GM23338 (cell line): ENCODE data around the gene ISG15. TPM values are rescaled to one million over a fixed set of nuclear protein-coding genes. Genes with fewer than 3 reads are reported as not detected.

Experiments
- ATAC-seq: fragments of 200-7000 bp; cut with Tn5 transposase; 3 replicates; pipeline ENCODE4 v1.9.1; 2020
- DNase-seq: peaks from one replicate; pipeline ENCODE4 v3.0.0-alpha.2; 2015; ENCODE audit warnings: low spot score
- H2AFZ ChIP-seq: fragments of 200-600 bp; sonication (generic); 2 replicates; pipeline ENCODE4 v1.8.0; 2016; ENCODE audit warnings: antibody characterized with exemption, mild to moderate bottlenecking, moderate library complexity
- H3F3A ChIP-seq: fragments of 200-600 bp; sonication (generic); replicated peaks from 2 replicates; pipeline ENCODE4 v1.8.0; 2017; ENCODE audit warnings: antibody characterized with exemption, mixed run types, low read depth
- H3K27ac ChIP-seq: fragments of 200-600 bp; sonication (generic); 2 replicates; pipeline ENCODE4 v1.6.1; 2016; ENCODE audit warnings: low read depth
- H3K27me3 ChIP-seq: fragments of 200-600 bp; sonication (generic); 2 replicates; pipeline ENCODE4 v1.8.0; 2016; ENCODE audit warnings: mild to moderate bottlenecking, mixed run types, moderate library complexity; ENCODE audit not compliant: insufficient read depth
- H3K36me3 ChIP-seq: fragments of 200-600 bp; sonication (generic); 2 replicates; pipeline ENCODE4 v1.8.0; 2016; ENCODE audit warnings: mild to moderate bottlenecking; ENCODE audit not compliant: insufficient read depth
- H3K4me1 ChIP-seq: fragments of 200-600 bp; sonication (generic); 2 replicates; pipeline ENCODE4 v1.8.0; 2016; ENCODE audit warnings: mild to moderate bottlenecking, moderate library complexity; ENCODE audit not compliant: insufficient read depth
- H3K4me2 ChIP-seq: fragments of 200-600 bp; sonication (generic); 2 replicates; pipeline ENCODE4 v1.7.1; 2017; ENCODE audit warnings: mixed run types
- H3K4me3 ChIP-seq: fragments of 200-600 bp; sonication (generic); 2 replicates; pipeline ENCODE4 v1.6.1; 2016; ENCODE audit warnings: mixed run types
- H3K79me2 ChIP-seq: fragments of 200-600 bp; sonication (generic); replicated peaks from 2 replicates; pipeline ENCODE4 v1.8.0; 2017; ENCODE audit warnings: mild to moderate bottlenecking; ENCODE audit not compliant: insufficient read depth
- H3K9me2 ChIP-seq: fragments of 200-600 bp; sonication (generic); 2 replicates; pipeline ENCODE4 v1.8.0; 2017; ENCODE audit not compliant: insufficient read depth
- H4K20me1 ChIP-seq: fragments of 200-600 bp; sonication (generic); replicated peaks from 2 replicates; pipeline ENCODE4 v1.8.0; 2017; ENCODE audit warnings: mild to moderate bottlenecking; ENCODE audit not compliant: insufficient read depth
- H3K27ac Mint-ChIP-seq: 2 replicates; pipeline ENCODE4 v1.8.0; 2020; ENCODE audit warnings: inconsistent platforms, mild to moderate bottlenecking, moderate library complexity, mixed read lengths
- H3K27me3 Mint-ChIP-seq: 3 replicates; pipeline ENCODE4 v1.8.0; 2022; ENCODE audit warnings: low read depth, mild to moderate bottlenecking, moderate library complexity, mixed read lengths, inconsistent platforms; ENCODE audit not compliant: insufficient read depth, poor library complexity
- H3K36me3 Mint-ChIP-seq: 3 replicates; pipeline ENCODE4 v1.8.0; 2021; ENCODE audit warnings: low read depth, mild to moderate bottlenecking, inconsistent platforms, moderate library complexity, mixed read lengths
- H3K4me1 Mint-ChIP-seq: 3 replicates; pipeline ENCODE4 v1.8.0; 2020; ENCODE audit warnings: mild to moderate bottlenecking, inconsistent platforms, mixed read lengths
- H3K4me3 Mint-ChIP-seq: 3 replicates; pipeline ENCODE4 v1.8.0; 2021; ENCODE audit warnings: moderate library complexity, mild to moderate bottlenecking, inconsistent platforms, mixed read lengths
- H3K9me3 Mint-ChIP-seq: 3 replicates; pipeline ENCODE4 v1.8.0; 2020; ENCODE audit warnings: moderate library complexity, mild to moderate bottlenecking, inconsistent platforms, mixed read lengths
- CREB1 ChIP-seq: fragments of 250-450 bp; sonication (Bioruptor Pico); IDR thresholded peaks from 2 replicates; pipeline ENCODE4 v1.5.0; 2020; ENCODE audit warnings: low read depth, mild to moderate bottlenecking, moderate library complexity
- EZH2 ChIP-seq: fragments of 200-600 bp; sonication (generic); IDR thresholded peaks from one replicate; pipeline ENCODE4 v1.8.0; 2017; ENCODE audit warnings: antibody characterized with exemption, mild to moderate bottlenecking, low read depth; ENCODE audit not compliant: unreplicated experiment
- NANOG ChIP-seq: IDR thresholded peaks from 2 replicates; pipeline ENCODE4 v1.6.1; 2016; ENCODE audit warnings: antibody characterized with exemption, borderline replicate concordance
- STAT1 ChIP-seq: IDR thresholded peaks from one replicate; pipeline ENCODE4 v1.6.1; 2016; ENCODE audit warnings: antibody characterized with exemption; ENCODE audit not compliant: unreplicated experiment
- ZNF114 ChIP-seq: fragments of 250-450 bp; sonication (Bioruptor Pico); IDR thresholded peaks from 2 replicates; pipeline ENCODE4 v1.5.0; 2020; ENCODE audit warnings: mild to moderate bottlenecking, moderate library complexity
- polyA plus RNA-seq: library from polyadenylated mRNA; unstranded; fragments of >200 nt; fragmentation: Nextera tagmentation; extraction: Ambion mirVana; gene quantifications from 2 replicates; pipeline ENCODE4 v1.2.1, GENCODE V29; 2016
- total RNA-seq: library from RNA; depleted of rRNA; stranded (reverse); fragments of >200 nt; shearing (Covaris generic); gene quantifications from 2 replicates; pipeline ENCODE4 v1.2.3, GENCODE V29; 2014
- TF ChIP-seq, protein P1 (sequence below): fragments of 250-450 bp; sonication (Bioruptor Pico); IDR thresholded peaks from 2 replicates; pipeline ENCODE4 v1.5.0; 2020; ENCODE audit warnings: mild to moderate bottlenecking, moderate library complexity
- TF ChIP-seq, protein P2 (sequence below), 2 experiments: fragments of 200-600 bp in 1 of 2; sonication (generic) in 1 of 2; conservative IDR thresholded peaks; 2 replicates each; pipeline versions ENCODE4 v1.5.1 to v1.6.1; 2016 to 2017; ENCODE audit warnings: antibody characterized with exemption in 2 of 2, low read depth in 2 of 2, mild to moderate bottlenecking in 2 of 2, moderate library complexity in 1 of 2

ISG15 gene
- total and polyA plus RNA-seq, 2 experiments from 2014 or later: 52.9 to 101 TPM

DNA sequence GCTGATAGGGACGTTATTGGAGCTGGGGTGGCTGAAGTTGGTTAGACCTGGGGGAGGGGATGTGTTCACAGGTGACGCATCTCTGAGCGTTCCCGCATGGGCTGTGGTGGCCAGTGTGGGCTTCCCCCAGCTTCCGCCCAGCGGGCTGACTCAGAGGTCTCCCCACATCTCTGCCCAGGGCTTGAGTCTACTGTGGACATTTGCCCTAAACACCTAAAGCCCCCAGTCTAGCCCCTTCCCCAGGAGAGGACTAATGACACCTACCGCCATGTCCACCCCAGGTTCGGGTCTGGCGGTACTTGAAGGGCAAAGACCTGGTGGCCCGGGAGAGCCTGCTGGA, 8.6 kb downstream of the ISG15 start:
- H3K4me3 ChIP-seq: peak overlapping the region; percentile 68; the same call in 1 of the 2 replicates
- no peak overlapping the region for H3K27ac Mint-ChIP-seq

DNA sequence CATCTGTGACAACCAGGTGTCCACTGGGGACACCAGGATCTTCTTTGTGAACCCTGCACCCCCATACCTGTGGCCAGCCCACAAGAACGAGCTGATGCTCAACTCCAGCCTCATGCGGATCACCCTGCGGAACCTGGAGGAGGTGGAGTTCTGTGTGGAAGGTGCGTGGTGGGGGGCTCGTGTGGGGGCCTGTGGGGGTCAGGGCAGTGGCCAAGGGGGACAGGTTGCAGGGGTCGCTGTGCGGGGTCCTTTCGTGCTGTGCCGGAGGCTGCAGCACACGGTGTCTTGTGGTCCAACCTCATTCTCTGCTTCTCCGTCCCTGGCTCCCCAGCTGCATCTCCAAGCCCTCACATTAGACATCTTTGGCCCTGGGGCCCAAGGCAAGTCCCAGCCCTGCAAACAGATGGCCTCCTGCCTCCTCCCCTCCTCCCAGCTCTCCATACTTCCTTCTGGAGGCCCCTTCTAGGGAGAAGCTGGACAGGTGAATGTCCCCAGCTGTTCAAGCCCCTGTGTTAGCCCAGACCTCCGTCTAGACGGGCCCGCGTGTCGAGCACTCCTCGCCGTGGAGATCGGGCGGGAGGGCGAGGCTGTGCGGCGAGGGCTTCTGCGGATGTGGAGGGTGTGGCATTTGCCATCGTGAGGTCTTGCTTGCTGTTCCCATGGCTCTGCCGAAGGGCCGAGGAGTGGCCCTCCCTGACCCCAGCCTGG, 9.2 kb downstream of the ISG15 start:
- Histone ChIP-seq H2AFZ (no peak overlapping the region), H3K36me3 (no peaks in the 10 kb centered on the region), H4K20me1 (peaks cover 4% of the 10 kb centered on the region; the same call in 1 of the 2 replicates), H3F3A (no peaks in the 10 kb centered on the region), H3K27ac (no peak overlapping the region), H3K27me3 (no peaks in the 10 kb centered on the region; the same call in 1 of the 2 replicates), H3K79me2 (0 out of 2 replicates have a peak, but pooled peaks cover 5% of the 10 kb centered on the region), H3K9me2 (no peaks in the 10 kb centered on the region), H3K4me1 (peaks cover 47% of the 10 kb centered on the region), H3K4me2 (no peak overlapping the region; the same call in 1 of the 2 replicates), H3K4me3 (no peak overlapping the region)
- ATAC-seq (no peak), DNase-seq (no peak)
- Mint-ChIP-seq H3K27me3 (peaks cover 23% of the 10 kb centered on the region), H3K27ac (no peak overlapping the region), H3K4me1 (peaks cover 34% of the 10 kb centered on the region), H3K36me3 (peaks cover 20% of the 10 kb centered on the region), H3K9me3 (no peaks in the 10 kb centered on the region), H3K4me3 (no peak overlapping the region)
- TF ChIP-seq CREB1 (no peak), STAT1 (no peak), EZH2 (no peak), ZNF114 (CRISPR knock-in tag) (no peak)
- TF ChIP-seq, protein P1, sequence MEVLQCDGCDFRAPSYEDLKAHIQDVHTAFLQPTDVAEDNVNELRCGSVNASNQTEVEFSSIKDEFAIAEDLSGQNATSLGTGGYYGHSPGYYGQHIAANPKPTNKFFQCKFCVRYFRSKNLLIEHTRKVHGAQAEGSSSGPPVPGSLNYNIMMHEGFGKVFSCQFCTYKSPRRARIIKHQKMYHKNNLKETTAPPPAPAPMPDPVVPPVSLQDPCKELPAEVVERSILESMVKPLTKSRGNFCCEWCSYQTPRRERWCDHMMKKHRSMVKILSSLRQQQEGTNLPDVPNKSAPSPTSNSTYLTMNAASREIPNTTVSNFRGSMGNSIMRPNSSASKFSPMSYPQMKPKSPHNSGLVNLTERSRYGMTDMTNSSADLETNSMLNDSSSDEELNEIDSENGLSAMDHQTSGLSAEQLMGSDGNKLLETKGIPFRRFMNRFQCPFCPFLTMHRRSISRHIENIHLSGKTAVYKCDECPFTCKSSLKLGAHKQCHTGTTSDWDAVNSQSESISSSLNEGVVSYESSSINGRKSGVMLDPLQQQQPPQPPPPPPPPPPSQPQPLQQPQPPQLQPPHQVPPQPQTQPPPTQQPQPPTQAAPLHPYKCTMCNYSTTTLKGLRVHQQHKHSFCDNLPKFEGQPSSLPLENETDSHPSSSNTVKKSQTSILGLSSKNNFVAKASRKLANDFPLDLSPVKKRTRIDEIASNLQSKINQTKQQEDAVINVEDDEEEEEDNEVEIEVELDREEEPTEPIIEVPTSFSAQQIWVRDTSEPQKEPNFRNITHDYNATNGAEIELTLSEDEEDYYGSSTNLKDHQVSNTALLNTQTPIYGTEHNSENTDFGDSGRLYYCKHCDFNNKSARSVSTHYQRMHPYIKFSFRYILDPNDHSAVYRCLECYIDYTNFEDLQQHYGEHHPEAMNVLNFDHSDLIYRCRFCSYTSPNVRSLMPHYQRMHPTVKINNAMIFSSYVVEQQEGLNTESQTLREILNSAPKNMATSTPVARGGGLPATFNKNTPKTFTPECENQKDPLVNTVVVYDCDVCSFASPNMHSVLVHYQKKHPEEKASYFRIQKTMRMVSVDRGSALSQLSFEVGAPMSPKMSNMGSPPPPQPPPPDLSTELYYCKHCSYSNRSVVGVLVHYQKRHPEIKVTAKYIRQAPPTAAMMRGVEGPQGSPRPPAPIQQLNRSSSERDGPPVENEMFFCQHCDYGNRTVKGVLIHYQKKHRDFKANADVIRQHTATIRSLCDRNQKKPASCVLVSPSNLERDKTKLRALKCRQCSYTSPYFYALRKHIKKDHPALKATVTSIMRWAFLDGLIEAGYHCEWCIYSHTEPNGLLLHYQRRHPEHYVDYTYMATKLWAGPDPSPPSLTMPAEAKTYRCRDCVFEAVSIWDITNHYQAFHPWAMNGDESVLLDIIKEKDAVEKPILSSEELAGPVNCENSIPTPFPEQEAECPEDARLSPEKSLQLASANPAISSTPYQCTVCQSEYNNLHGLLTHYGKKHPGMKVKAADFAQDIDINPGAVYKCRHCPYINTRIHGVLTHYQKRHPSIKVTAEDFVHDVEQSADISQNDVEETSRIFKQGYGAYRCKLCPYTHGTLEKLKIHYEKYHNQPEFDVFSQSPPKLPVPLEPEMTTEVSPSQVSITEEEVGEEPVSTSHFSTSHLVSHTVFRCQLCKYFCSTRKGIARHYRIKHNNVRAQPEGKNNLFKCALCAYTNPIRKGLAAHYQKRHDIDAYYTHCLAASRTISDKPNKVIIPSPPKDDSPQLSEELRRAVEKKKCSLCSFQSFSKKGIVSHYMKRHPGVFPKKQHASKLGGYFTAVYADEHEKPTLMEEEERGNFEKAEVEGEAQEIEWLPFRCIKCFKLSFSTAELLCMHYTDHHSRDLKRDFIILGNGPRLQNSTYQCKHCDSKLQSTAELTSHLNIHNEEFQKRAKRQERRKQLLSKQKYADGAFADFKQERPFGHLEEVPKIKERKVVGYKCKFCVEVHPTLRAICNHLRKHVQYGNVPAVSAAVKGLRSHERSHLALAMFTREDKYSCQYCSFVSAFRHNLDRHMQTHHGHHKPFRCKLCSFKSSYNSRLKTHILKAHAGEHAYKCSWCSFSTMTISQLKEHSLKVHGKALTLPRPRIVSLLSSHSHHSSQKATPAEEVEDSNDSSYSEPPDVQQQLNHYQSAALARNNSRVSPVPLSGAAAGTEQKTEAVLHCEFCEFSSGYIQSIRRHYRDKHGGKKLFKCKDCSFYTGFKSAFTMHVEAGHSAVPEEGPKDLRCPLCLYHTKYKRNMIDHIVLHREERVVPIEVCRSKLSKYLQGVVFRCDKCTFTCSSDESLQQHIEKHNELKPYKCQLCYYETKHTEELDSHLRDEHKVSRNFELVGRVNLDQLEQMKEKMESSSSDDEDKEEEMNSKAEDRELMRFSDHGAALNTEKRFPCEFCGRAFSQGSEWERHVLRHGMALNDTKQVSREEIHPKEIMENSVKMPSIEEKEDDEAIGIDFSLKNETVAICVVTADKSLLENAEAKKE (CRISPR knock-in tag): no peak
- TF ChIP-seq, protein P2, sequence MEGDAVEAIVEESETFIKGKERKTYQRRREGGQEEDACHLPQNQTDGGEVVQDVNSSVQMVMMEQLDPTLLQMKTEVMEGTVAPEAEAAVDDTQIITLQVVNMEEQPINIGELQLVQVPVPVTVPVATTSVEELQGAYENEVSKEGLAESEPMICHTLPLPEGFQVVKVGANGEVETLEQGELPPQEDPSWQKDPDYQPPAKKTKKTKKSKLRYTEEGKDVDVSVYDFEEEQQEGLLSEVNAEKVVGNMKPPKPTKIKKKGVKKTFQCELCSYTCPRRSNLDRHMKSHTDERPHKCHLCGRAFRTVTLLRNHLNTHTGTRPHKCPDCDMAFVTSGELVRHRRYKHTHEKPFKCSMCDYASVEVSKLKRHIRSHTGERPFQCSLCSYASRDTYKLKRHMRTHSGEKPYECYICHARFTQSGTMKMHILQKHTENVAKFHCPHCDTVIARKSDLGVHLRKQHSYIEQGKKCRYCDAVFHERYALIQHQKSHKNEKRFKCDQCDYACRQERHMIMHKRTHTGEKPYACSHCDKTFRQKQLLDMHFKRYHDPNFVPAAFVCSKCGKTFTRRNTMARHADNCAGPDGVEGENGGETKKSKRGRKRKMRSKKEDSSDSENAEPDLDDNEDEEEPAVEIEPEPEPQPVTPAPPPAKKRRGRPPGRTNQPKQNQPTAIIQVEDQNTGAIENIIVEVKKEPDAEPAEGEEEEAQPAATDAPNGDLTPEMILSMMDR (conservative IDR thresholded peaks at IDR 0.05; ENCODE audit: low read depth in 2 of 2): no peak

More for the DNA sequence above, 8.6 kb downstream of the ISG15 start:
- Histone ChIP-seq H3K36me3 (no peaks in the 10 kb centered on the region), H3F3A (no peaks in the 10 kb centered on the region), H3K27me3 (peaks cover 2% of the 10 kb centered on the region; the same call in 1 of the 2 replicates), H4K20me1 (peaks cover 4% of the 10 kb centered on the region; the same call in 1 of the 2 replicates), H3K9me2 (no peaks in the 10 kb centered on the region), H3K79me2 (0 out of 2 replicates have a peak, but pooled peaks cover 5% of the 10 kb centered on the region), H3K27ac (no peak overlapping the region), H3K4me1 (peaks cover 47% of the 10 kb centered on the region), H3K4me2 (peak overlapping the region; percentile 94), H2AFZ (no peak overlapping the region)
- DNase-seq: no peak
- Mint-ChIP-seq H3K36me3 (peaks cover 20% of the 10 kb centered on the region), H3K4me1 (peaks cover 34% of the 10 kb centered on the region), H3K4me3 (peak overlapping the region; percentile 67; the same call in 1 of the 3 replicates), H3K27me3 (peaks cover 26% of the 10 kb centered on the region), H3K9me3 (no peaks in the 10 kb centered on the region)
- TF ChIP-seq ZNF114 (CRISPR knock-in tag) (no peak), NANOG (no peak)
- TF ChIP-seq, protein P2 (conservative IDR thresholded peaks at IDR 0.05; ENCODE audit: low read depth in 2 of 2): no peak
- ATAC-seq: no peak
